Lung microvascular endothelial cell (primary cell): ENCODE data around the gene OR8A1. TPM values are rescaled to one million over a fixed set of nuclear protein-coding genes. Genes with fewer than 3 reads are reported as not detected.
"Not testable (repeated sequence)": the region's sequence is repeated elsewhere in the genome, so short reads cannot be mapped to it uniquely, and the experiment has no call there.

Source experiments
- DNase-seq, 2 donors: peaks; one replicate each; pipeline versions ENCODE4 v3.0.0 to v3.0.0-alpha.2; 2010; ENCODE audit warnings: low read depth in 2 of 2
- total RNA-seq: library from RNA; depleted of rRNA; stranded (reverse); fragments of >200 nt; gene quantifications from 2 replicates; pipeline ENCODE4 v1.2.1, GENCODE V29; 2014

Gene OR8A1
- total RNA-seq, 1 donor from 2014 or later = not detected

DNA sequence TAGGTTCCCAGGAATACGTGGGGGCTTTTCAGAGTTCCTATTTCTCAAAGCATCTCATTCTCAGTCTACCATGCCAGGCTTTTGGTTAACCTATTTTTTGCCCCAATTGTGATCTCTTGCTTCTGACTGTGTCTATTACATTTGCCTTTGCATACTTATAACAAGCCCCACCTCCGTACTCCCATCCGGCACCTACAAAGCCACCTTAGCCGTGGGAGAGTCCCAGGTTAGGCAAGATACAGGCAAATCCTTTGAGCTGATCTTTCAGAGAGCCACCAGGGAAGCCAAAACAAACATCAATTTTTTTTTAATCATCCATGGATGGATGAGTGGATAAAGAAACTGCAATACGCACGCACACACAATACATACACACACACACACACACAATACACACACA, 22.8 kb downstream of the OR8A1 start:
- no peak for DNase-seq

- no peak for DNase-seq
Observed at GRCh38 chr11:124595302-124595701, 25.5 kb downstream of the OR8A1 start.

DNA sequence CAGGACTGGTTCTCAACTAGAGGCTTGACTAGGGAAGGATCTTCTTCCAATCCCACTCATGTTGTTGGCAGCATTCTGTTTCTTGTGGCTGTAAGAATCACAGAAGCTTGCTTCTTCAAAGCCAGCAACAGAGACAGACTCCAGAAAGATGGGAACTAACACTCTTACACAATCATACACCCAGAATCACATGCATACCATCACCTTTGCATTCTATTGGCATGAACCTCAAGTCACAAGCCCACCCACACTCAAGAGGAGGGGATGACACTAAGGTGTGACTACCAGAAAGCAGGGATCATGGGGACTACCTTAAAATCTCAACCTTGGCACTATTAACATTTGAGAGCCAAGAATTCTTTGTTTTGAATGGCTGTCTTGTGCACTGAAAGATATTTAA, 27.8 kb downstream of the OR8A1 start:
- DNase-seq = no peak

GRCh38 chr11:124600621-124601320, 31.0 kb downstream of the OR8A1 start:
- DNase-seq = no peak

DNA sequence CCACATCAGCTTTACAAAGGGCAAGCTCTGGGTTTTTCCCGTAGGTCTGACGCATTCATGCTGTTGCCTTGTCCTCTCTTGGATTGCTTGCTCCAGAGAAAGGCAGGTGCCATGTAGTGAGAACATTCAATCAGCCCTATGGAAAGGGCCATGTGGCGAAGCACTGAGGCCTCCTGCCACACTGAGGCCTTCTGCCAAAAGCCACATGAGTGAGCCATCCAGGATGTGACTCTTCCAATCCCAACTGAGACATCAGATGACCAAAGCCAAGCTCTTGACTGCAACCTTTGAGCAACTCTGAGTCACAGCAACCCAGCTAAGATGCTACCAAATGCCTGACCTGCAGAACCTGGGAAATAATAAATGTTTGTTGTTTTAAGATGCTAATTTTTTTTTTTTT, 32.4 kb downstream of the OR8A1 start:
- DNase-seq = peak in 1 of 2 donors; percentile 7

- DNase-seq = not testable (repeated sequence)
Observed at GRCh38 chr11:124602723-124603122, 32.9 kb downstream of the OR8A1 start.

DNA sequence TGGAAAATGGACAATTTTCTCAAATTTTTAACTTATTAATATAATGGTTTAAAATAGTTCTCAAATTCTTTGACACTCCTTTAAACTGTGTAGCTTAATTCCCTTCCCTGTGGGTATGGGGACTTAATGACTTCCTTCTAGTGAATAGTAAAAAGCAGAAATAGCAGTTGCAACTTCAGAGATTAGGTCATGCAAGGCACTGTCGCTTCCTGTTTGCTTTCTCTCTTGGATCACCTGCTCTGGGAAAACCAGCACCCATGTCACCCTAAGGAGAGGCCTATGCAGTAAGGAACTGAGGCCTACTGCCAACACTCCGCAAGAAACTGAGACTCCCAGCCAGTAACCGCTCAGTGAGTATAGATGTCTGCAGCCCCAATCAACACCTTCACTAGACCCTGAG, 35.9 kb downstream of the OR8A1 start:
- DNase-seq = no peak

- DNase-seq = peak in 1 of 2 donors; percentile 31
Observed at GRCh38 chr11:124608147-124608546, 38.4 kb downstream of the OR8A1 start.

- DNase-seq = no peak
Observed at GRCh38 chr11:124610295-124610694, 40.5 kb downstream of the OR8A1 start.

- DNase-seq = no peak
Observed at GRCh38 chr11:124611064-124611463, 41.3 kb downstream of the OR8A1 start, which contains the start of gene PANX3. Gene PANX3, plus strand, starts transcription at chr11:124611428. Its CDS starts 129 bp downstream, at chr11:124611557.

DNA sequence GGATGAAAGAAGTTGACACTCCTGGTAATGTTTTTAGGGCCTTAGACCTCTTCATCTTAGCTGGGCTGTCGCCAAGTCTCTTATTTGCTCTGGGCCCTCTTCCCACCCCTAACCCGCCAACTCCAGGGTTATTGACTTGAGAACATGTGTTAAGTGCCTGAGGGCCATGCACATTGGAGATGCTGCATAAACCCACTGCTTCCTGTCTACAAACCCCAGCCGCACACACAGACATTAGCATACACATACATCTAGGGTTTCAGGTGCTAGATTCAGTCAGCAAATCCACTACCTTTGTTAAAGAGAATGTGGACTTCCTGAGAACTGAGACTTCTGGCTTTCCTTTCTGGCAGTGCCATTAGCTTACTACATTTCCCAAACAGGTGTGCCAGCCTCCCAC, 42.2 kb downstream of the OR8A1 start:
- DNase-seq = no peak

DNA sequence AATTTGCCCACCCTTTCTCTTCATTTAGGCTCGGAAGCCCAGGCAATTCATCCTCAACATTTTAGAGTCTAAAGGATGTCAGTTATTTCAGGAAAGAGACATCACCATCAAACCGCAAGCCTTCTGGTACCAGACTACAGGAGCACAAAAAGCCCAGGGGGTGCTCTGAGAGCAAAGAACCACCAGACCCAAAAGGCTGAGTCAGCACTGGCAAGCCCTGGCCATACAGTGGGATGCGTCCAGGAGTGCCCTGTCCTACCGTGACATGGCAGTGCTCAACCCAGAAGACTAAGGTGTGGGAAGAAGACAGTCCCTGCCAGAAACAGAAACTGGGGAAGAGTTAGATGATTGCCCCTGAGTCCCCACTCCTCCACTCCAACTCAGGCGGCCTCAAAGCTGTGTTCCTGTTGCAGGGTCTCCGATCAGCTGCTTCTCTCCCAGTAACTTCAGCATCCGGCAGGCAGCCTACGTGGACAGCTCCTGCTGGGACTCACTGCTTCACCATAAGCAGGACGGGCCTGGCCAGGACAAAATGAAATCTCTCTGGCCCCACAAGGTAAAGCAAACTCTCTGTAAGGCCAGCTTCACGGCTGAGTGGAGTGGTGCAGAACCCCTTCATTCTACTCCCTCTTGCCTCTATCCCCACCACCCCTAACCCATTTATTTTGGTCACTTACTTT, 42.9 kb downstream of the OR8A1 start:
- DNase-seq = peak in 1 of 2 donors; percentile 16

- no peak for DNase-seq
Observed at GRCh38 chr11:124618863-124619262, 49.1 kb downstream of the OR8A1 start.

Other genes starting within 250 kb of the OR8A1 start
- gene OR8D2, start 249.8 kb upstream of the OR8A1 start, total RNA-seq = not detected in 2 replicates
- not detected in 2 replicates for gene OR8B2, start 185.5 kb upstream of the OR8A1 start, total RNA-seq
- gene OR8B3, start 171.0 kb upstream of the OR8A1 start, total RNA-seq = not detected in 2 replicates
- gene OR8B4, start 145.1 kb upstream of the OR8A1 start, total RNA-seq = not detected in 2 replicates
- gene OR8B8, start 124.3 kb upstream of the OR8A1 start, total RNA-seq = not detected in 2 replicates
- gene OR8B12, start 26.3 kb upstream of the OR8A1 start, total RNA-seq = not detected in 2 replicates
- not detected in 2 replicates for gene PANX3, start 41.4 kb downstream of the OR8A1 start, total RNA-seq
- 11.6 and 19.2 TPM in 2 replicates for gene TBRG1, start 52.9 kb downstream of the OR8A1 start, total RNA-seq
- gene SIAE, start 103.7 kb downstream of the OR8A1 start, total RNA-seq = 6.8 and 7.5 TPM in 2 replicates
- gene SPA17, start 103.9 kb downstream of the OR8A1 start, total RNA-seq = 3.6 and 5.0 TPM in 2 replicates
- 0.20 and 0.65 TPM in 2 replicates for gene NRGN, start 169.9 kb downstream of the OR8A1 start, total RNA-seq
- gene VSIG2, start 182.3 kb downstream of the OR8A1 start, total RNA-seq = under 0.01 TPM in 1 of 2 replicates, not detected in the other
- gene ESAM, start 192.3 kb downstream of the OR8A1 start, total RNA-seq = 8.9 and 35.1 TPM in 2 replicates
- gene MSANTD2, start 230.4 kb downstream of the OR8A1 start, total RNA-seq = 3.9 and 5.6 TPM in 2 replicates